Measurements from ENCODE around the gene MTA3.
"Not testable (repeated sequence)": the region's sequence is repeated elsewhere in the genome, so short reads cannot be mapped to it uniquely, and the experiment has no call there.

Gene MTA3

DNA sequence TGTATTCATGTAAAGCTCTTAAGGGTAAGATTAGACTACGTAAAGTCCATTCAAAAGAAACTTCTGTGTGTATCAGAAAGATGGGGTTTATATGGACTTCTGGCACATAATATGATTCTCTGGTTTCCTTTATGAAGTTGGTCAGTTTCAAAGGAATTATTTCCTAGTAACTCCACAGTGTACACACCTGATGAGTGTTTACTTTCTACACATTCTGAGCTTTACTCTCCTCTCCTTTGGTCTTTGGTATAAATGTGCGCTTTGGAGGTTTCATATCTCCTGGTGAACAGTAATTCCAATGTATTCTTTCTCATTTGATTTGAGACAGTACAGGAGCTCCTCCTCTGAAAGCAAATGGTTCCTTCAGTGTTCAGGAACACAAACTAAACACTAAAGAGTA is 107.4 kb downstream of the MTA3 start:
- no peak for DNase-seq

DNA sequence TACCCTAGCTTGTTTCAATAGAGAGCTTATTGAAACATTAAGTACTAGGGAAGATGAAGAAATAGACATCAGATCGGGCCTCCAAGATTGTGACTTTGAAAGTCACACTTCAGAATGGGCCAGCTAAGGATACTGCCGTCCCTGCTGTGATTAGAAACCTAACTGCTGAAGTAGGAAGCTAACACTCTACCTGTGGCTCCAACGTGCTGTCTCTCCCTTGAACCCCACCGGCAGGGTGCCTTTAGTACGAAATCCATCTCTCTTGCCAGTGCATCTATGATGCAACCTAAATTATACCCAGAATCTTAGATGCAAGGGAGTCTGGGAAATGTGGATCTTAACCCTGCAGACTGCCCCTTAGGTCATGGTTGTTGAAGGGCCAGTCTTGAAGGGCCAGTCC is 116.9 kb downstream of the MTA3 start:
- DNase-seq = no peak

DNA sequence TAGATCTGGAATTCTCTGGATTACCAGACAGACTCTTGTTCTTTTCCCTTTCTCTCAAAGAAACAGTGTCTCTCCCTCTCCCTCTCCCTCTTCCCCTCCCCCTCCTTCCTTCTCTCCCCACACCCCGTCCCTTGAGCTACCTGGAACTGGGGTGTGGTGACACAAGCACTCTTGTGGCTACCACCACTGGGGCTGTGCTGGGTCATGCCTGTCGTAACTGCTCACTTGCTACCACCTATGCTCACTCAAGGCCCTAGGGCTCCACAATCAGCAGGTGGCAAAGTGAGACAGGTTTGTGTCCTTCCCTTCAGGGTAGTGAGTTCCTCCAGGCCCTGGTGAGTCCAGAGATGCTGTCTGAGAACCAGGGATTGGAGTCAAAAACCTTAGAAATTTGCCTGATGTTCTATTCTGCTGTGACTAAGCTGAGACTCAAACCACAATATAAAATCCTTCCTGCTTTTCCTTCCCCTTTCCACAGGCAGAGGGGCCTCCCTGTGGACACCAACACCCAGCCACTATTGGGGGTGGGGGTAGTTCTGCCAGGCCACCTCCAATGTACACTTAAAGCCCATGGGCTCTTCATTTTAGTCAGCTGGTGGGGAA is 124.7 kb downstream of the MTA3 start:
- no peak for DNase-seq

DNA sequence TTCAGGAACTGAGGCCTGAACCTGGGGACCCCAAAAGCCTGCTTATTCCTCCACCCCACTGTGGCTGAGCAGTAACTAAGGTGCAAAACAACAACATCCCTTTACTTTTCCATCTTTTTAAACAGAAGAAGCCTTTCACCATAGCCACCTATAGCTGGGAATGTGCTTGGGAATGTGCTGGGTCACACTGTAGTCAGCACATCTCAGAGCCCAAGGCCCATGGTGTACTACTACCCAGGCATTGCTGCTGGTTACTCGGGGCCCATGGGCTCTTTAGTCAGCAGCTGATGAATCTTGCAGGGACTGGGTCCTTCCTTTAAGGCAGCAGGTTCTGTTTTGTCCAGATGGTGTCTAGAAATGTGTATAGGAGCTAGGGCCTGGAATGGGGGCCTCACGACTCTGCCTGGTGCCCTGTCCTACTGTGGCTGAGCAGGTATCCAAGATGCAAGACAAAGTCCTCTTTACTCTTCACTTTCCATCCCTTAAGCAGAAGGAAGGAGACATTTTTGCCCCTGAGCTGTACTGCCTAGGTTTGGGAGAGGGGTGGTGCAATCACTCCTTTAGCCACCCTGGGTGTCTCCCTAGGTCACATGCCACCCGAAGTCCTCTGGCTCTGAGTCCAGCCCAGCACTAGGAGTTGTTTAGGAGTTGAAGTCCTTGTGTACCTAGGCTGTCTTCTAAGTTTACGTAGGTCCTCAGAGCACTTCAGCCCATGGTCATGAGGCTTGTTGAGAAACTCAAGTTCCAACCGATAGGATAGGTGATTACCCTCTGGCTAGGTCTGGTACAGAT is 125.5 kb downstream of the MTA3 start:
- DNase-seq = no peak

DNA sequence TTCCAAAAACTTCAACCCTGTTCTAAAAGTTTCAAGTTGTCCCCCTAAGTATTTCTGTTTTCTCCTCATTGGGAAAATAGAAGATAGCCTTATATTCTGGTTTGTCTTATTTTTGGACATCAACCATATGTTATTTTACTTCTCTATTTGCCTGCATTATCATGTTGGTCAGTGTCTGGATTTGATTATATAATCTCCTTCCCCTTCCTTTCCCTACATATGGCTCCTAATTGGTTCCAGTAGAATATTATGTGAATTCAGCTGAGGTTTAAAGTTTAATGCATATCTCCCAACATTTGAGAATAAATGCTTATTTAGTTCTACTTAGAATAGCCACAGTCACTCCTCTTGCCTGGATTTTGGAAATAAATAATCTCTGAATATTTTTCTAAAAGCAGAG is 128.6 kb downstream of the MTA3 start:
- no peak for DNase-seq

DNA sequence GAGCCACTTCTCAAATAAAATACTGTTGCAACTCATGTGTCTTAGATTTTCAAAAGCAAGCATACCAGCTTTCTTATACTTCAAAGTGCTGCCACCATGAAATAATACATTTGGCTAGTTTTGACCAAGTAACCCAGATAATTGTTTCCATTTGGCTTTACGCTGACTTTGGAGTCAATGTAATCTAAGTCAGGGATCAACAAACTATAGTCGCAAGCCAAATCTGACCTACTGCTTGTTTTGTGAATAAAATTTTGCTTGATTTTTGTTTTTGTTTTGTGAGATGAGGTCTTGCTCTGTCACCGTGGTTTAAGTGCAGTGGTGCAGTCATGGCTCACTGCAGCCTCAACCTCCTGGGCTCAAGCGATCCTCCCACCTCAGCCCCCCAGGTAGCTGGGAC is 130.5 kb downstream of the MTA3 start:
- DNase-seq = no peak

DNA sequence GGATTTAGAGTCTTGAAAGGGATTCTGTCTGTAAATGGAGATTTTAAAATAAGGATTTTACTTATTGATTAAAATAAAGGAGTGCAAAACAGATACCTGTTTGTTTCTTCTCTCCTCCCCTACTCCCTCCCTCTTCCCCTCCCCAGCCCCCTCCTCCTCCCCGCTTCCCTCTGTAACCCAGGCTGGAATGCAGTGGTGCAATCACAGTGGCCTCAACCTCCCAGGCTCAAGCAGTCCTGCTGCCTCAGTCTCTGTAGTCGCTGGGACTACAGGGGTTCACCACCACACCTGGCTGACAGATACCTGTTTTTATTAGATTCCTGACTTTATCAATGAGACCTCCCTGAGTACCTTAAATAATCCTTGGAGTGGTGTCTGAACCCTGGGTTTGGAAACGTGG is 138.4 kb downstream of the MTA3 start:
- no peak for DNase-seq

DNA sequence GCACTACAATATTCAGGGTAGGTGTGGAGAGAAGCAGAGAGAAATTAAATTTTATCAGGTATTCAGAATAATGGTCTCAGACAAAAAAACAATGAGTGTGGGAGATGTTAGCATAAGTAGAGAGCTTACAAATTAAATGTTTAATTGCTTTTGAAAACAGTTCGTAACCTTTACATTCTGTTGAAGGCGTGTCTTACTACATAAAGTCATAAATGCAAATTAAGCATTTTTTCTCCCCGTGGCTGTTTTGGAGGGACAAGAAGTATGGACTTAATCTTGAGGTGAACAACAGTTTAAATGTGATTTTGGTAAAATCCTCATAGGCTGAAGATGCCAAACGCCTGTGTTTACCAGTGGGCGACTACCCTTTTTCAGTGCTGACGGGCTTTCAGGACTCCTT is 139.7 kb downstream of the MTA3 start:
- no peak for DNase-seq

DNA sequence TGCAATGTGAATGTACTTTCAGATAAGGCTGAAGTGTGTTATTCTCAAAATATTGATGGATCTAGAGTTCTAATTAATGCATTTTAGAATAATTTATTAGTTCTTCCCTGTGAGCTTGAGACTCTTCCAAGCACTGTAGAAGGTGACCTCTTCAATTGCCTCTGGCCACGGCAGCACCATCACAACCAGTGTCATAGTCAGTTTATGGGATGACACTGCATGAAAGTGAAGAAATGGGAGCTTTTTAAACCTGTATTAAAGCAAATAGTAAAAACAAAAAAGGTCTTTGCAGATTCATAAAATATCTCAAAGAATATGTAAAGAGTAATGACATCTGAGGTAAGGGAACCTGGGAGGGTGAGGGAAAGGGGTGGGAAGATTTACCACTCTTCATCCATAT is 143.5 kb downstream of the MTA3 start:
- no peak for DNase-seq

DNA sequence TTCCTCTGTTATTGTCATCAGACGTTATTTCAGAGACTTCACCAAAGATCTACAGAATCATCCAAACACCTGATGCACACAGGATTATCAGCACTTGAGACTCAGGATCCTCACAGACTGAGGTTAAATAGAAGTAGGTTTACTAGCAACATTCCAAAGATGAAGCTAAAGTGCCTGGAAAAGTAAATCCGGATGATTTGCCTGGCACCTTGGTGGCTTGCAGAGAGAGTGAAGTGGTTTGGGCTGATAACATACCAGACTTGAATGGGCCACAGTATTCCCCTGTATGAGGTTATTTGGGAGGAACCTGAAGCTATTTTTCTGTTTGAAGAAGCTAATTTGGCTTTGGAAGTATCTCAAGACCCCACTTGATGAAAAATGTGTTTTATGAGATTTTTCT is 144.5 kb downstream of the MTA3 start:
- DNase-seq = no peak

DNA sequence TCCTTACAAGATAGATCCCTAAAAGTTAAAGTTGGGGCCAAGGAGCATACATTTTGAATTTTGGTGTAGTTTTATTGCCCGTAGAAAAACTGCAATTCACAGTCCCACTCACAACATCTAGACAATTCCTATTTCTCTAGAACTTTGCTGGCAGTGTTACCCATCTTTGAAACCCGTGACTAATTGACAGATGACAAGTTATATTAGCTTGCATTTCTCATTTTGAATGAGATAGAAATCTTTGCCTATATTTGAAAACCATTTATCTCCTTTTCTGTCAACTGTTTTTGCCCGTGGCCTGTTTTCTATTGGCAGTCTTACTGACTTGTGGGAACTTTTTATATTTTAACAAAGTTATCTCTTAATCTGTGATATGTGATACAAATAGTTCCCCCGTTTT is 145.5 kb downstream of the MTA3 start:
- DNase-seq = no peak

DNA sequence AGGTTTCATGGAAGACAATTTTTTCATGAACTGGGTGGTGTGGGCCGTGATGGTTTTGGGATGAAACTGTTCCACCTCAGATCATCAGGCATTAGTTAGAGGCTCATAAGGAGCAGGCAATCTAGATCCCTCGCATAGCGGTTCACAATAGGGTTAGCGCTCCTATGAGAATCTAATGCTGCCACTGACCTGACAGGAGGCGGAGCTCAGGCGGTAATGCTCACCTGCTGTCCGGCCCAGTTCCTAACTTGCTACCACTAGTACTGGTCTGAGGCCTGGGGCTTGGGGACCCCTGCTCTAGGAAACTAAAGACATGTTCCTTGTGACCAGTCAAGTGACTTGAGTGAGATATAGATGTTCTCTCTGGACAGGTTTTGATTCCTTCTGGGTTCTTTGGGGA is 146.3 kb downstream of the MTA3 start:
- no peak for DNase-seq

DNA sequence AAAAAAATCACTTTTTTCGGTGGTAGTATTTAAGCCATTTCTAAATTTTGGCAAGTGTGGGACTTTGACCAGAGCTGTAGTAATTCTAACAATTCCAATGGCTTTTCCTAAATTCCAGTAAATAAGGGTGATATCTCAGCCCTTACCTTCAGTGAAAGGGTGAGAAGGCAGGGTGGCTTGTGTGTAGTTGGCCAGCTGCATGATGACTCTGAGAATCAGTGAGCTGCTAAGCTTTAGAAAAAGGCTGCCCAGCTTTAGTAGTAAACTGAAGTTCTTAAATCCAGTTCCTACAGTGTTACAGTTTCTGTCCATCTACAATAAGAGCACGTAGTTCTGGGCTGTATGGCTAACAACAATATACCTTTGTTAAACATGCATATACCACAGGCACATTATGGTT is 153.5 kb downstream of the MTA3 start:
- no peak for DNase-seq

DNA sequence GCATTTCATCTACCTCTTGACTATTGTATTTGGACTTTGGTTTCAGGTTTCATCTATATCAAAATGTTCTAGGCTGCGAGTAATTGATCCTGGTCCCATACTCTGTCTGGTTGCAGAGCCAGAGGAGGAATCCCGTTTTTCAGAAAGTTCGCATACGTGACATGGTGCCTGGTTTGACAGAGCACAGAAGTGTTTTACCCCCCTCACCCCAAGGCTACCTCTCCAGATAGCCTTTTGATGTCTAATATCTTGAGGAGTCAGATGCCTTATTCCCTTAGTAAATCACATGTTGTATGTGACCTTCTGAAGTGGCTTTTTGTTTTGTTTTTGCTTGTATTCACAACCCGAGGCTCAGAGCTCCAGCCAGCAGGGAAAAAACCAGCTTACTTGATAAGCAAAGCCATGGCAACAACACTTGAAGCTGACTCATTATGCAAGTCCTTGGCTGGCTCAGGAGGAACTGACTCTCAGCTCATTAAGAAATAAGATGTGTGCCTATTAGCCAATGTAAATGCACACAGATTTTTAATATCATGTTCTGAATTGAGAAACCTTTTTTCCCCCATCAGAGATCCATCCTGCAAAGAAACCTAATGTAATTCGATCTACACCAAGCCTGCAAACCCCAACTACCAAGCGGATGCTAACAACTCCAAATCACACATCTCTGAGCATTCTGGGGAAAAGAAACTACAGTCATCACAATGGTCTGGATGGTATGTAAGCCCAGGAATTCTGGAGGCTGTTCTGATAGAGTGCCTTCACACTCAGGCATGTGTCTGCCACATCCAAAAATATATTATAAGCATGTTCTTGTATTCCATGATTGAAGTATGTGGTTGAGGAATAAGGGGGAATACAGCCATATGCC is 154.1 kb downstream of the MTA3 start:
- no peak for DNase-seq

DNA sequence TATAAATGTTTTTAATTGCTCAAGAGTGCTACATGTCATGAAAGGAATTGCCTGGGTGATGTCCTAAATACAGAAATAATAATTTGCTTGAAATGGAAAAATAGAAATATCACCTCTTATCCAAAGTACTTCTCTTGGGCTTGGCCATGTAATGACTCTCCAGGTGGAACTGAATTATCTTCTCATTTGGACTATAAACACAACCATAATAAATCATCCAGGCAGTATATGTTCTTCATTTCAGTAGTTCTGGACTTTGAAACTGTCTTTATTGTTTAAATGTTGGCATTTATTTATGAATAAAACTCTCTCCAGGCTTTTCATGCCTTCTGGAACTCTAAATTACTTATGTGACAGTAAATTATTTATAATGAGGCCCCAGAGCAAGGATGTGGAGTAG is 155.0 kb downstream of the MTA3 start:
- DNase-seq = no peak

DNA sequence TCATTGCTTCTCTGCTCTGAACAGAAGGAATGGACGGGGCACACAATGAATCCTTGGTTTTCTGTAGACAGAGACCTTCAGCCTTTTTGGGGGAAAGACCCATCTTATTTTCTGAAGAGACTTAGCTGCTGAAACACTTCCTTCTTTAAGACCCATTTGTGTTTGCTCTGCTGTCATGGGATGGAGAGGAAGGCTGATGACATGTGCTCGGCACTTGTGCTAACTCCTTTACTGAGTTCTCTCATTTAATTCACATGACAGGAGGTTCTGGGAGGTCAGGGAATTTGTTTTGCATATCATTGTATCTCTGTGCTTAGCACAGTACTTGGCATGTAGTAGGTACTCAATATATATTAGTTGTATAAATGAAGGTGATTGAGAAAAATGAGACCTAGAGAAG is 156.5 kb downstream of the MTA3 start:
- DNase-seq = no peak

DNA sequence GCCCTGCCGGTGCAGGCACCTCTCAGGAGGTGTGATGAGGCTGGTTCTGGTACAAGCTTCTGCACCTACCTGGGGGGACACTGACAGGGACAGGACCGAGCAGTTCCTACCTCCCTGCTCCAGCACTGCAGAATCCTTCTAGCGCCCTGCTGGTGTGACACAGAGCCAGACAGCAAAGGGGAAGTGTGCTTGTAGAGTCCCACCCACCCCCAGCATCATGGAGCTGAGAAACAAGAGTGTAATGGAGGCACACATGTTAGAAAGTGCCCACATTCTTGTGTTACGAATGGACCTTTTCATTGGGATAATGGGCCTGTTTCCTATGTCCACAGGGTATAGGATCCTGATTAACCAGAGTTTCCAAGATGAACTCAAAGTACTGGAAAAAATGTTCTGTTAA is 157.2 kb downstream of the MTA3 start:
- no peak for DNase-seq

DNA sequence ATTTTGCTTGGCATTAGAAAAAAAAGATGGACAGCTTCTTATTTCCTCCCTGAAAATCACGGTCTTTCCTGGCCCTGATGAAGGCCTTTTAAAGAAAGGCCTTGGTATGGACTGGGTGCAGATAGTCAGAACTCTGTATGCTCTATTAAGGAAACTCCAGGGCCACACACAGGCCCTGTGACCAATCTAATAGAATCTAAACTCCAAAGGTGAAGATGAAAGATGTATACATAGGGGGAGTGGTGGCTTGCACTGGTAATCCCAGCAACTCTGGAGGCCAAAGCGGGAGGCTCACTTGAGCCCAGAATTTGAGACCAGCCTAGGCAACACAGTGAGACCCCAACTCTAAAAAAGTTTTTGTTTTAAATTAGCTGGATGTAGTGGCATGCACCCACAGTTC is 158.2 kb downstream of the MTA3 start:
- DNase-seq = no peak

DNA sequence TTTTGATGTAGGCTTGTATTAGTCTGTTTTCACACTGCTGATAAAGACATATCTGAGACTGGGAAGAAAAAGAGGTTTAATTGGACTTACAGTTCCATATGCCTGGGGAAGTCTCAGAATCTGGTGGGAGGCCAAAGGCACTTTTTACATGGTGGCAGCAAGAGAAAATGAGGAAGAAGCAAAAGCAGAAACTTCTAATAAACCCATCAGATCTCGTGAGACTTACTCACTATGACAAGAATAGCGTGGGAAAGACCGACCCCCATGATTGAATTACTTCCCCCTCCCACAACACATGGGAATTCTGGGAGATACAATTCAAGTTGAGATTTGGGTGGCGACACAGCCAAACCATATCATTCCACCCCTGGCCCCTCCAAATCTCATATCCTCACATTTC is 162.9 kb downstream of the MTA3 start:
- not testable (repeated sequence) for DNase-seq

DNA sequence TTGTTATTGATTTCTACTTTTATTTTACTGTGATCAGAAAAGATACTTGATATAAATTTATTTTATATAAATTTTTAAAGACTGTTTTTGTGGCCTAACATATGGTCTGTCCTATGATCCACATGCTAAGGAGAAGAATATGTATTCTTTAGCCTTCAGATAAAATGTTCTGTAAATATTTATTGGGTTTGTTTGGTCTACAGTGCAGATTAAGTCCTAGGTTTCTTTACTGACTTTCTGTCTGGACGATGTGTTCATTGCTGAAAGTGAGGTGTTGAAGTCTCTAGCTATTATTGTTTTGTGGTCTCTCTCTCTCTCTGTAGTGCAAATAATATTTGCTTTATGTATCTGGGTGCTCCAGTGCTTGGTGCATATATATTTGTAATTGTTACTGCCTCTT is 165.4 kb downstream of the MTA3 start:
- DNase-seq = no peak

DNA sequence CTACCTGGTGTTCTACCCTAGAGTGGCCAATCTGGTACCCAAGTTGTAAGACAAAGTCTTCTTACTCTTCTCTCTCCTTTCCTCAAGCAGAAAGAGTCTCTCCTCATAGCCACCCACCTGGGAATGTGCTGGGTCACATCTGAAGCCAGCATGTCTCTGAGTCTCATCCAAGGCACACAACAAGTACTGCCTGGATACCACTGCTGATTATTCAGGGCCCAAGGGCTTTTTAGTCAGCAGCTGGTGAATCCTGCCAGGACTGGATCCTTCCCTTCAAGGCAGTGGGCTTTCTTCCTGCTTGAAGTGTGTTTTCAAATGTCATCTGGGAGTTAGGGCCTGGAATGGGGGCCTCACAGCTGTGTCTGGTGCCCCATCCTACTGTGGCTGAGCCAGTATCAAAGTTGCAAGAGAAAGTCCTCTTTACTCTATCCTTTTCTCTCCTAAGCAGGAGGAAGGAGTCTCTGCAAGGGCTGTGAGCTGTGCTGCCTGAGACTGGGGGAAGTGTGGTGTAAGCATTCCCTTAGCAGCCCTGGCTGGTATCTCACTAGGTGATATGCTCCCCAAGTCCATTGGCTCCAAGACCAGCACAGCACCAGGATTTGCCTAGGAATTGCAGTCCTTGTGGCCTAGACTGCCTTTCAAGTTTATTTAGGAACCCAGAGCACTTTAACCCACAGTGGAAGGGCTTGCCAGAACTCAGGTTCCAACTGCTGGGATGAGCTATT is 168.3 kb downstream of the MTA3 start:
- DNase-seq = no peak

DNA sequence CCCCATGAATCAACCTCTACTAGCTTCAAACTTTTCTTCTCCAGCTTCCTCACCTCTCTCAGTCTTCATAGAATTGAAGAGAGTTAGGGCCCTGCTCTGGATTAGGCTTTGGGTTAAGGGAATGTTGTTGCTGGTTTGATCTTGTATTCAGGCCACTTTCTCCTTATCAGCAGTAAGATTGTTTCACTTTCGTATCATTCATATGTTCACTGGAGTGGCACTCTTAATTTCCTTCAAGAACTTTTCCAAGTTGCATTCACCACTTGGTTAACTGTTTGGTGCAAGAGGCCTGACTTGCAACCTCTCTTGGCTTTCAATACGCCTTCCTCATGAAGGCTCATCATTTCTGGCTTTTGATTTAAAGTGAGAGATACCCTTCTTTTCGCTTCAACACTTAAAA is 172.7 kb downstream of the MTA3 start:
- DNase-seq = no peak
